EH (cell line): Measurements from ENCODE around the gene CAMTA1.
A peak's percentile ranks its signal among the peaks of the same experiment; 100 is the strongest.
"Not testable (repeated sequence)": the region's sequence is repeated elsewhere in the genome, so short reads cannot be mapped to it uniquely, and the experiment has no call there.

Experiments used
- DNase-seq: peaks from one replicate; pipeline ENCODE4 v3.0.0-alpha.2; 2015; ENCODE audit warnings: low read depth

Gene CAMTA1

GRCh38 chr1:7409278-7409677, 624.0 kb downstream of the CAMTA1 start:
- DNase-seq, result no peak

- DNase-seq, result no peak
These were observed 624.9 kb downstream of the CAMTA1 start for GRCh38 chr1:7410156-7410555.

DNA sequence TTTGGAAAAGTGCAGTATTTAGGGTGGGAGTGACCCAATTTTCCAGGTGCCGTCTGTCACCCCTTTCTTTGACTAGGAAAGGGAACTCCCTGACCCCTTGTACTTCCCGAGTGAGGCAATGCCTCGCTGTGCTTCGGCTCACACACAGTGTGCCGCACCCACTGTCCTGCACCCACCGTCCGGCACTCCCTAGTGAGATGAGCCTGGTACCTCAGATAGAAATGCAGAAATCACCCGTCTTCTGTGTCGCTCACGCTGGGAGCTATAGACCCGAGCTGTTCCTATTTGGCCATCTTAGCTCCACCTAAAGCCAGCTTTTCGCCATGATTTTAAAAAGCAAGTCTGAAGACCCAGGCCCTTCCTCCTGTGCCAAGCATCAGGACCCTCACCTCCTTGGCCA, 632.4 kb downstream of the CAMTA1 start:
- DNase-seq, result not testable (repeated sequence)

DNA sequence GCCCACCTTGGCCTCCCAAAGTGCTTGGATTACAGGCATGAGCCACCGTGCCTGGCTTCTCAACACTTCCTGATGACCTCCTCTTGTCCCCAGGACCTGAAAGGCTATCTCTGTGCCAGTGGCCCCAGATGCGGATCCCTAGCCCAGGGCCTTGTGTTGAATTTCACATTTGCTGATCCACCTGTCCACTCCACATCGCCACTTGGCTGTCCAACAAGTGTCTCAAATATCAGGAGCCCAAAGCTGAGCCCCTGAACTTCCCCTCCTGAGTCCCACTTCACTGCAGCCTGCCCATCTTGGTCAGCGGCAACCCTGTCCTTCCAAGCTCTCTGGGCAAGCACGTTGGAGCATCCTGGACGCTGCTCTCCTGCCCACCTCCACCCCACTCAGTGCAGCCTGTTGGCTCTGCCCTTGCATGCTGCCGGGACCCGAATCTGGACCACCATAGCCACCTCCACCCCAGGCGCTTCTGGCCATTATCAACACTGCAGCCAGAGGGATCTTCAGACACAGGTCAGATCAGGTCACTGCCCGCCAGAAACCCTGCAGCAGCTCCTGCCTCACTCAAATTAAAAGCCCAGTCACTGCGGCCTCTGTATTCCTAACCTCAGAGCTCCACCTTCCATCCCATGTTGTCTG, 633.3 kb downstream of the CAMTA1 start:
- no peak for DNase-seq

DNA sequence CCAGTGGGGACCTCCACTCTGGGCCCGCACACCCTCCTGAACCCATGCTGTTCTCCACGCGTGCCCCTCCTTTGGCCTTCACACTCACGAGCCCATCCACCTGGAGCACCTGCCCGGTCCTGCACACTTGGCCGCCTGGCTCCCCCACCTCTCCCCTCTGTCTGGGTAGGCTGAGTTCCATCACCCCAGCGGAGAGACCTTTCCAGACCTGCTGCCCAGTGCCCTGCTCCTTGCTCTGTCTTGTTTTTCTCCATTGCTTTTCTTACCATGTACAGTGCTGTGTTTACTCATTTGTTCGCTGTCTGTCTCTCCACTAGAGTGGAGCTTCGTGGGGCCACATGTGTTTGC, 634.8 kb downstream of the CAMTA1 start:
- DNase-seq, result no peak

GRCh38 chr1:7420470-7421100, 635.3 kb downstream of the CAMTA1 start:
- no peak for DNase-seq

DNA sequence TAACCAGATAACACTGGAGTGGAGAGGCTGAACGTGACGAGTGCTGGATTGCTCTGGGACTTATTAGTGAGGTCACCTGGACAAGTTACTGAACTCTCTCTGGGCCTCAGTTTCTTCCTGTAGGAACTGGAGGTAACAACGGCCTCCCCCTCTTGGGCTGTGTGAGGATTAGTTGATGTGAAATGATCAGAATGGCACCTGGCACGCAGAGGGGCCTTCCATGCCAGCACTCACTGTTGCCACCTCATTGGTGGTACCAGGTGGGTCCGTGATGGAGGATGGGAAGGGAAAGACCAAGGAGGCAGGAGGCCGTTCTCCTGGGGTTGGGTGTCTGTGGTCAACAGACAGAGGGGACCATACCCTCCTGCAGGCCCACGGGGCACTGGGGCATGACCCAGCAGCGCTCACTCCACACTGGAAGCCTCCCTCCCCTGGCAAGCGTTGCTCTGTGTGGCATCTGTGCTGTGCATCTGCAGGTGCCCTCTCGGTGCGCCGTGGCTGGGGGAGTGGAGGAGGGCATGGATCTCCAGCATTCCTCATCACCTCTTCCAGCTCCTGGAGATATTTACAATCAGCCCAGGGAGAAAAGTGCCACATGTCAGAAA, 636.3 kb downstream of the CAMTA1 start:
- DNase-seq, result no peak

GRCh38 chr1:7422081-7422480, 636.8 kb downstream of the CAMTA1 start:
- DNase-seq, result no peak

GRCh38 chr1:7422561-7422960, 637.3 kb downstream of the CAMTA1 start:
- no peak for DNase-seq

GRCh38 chr1:7422966-7423365, 637.7 kb downstream of the CAMTA1 start:
- no peak for DNase-seq

DNA sequence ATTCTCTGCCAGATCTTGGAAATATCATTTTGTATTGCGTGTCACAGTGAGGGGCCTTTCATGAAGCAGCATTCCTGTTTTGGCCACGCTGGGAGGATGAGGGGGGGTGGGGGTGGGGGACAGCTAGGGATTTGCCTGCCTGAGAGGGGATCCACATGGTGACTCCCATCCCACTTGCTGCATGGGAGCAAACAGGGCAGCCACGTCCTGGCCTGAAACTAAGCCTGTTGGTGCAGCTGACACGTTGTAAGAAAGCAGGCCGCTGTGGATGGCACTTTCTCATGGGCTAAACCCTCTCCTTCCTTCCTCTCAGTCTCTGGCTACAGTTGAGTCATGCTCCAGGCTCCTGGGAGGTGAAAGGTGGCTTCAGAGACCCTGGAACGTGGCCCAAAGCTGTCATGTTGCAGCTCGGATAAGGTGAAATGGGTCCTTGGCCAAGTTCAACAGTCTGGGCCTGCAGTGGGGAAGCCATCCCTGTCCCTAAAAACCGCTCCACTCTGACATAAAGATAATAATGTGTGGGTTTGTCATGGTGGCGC, 639.2 kb downstream of the CAMTA1 start:
- no peak for DNase-seq

GRCh38 chr1:7425229-7425628, 640.0 kb downstream of the CAMTA1 start:
- no peak for DNase-seq

- no peak for DNase-seq
These were observed 640.5 kb downstream of the CAMTA1 start for GRCh38 chr1:7425771-7426170.

DNA sequence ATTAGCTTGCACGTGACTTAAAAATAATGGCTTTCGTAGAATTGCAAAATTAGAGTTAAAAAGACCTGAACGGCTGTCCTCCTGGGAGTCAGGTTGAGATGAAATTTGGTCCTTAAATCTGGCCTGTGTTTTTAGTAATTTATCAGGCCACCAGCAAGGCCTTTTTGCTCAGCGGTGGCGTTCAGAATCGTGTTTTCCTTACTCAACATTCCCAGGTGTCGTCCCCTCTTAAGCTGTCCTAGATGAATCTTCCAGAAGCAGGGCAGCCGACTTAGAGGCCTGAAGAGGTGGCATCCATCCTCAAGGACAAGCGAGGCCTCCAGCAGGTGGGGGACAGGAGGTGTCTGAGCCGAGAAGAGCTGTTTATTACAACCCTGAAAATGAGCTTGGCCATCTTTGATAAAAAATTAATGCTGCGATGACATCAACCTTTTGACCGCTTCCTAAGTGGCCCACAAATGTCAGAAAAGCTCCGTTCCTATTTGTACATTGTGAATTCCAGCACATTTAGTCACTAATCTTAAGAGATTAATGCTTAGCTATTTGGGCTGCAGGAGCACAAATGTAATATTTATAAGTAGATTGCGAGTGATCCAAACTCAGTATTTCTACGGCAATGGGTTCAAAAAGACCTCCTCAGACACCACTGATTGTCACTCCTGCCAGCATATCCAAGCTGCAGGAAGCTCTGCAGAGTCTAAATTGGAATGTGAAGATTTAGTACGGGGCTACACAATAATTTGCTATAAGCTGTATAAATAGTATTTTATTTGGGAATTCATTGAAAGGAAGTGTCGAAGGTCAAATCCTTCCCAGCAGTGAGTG, 641.7 kb downstream of the CAMTA1 start:
- DNase-seq, result no peak

DNA sequence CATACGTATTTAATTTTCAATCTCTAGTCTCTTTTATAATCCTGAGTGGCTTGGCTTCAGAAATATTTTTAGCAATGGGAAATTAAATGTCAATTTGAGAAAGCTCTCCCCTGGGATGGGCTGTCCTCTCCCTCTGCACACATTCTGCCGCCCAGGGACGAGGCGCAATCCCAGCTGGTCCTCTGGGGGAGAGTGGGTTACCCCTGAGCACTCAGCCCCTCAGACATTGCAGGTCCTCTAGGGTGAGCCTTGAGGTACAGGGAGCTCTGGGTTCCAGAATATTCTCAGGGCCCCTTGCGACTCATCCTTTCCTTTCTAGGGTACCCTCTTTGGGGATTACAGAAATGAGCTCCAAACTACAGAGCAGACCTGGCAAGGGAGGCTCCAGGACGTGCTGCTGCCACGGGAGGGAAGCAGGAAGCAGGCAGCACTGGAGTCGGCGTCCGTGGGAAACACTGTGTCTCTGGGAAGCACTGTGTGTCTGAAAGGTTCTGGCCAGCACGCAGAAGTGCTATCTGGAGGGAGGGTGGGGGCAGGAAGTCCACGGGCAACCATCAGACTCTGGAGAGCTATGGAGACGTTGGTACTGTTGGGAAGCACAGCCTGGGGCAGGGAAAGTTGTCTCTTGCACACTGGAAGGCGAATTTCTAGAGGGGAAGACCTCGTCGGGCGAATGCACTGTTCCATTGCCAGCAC, 642.5 kb downstream of the CAMTA1 start:
- no peak for DNase-seq

DNA sequence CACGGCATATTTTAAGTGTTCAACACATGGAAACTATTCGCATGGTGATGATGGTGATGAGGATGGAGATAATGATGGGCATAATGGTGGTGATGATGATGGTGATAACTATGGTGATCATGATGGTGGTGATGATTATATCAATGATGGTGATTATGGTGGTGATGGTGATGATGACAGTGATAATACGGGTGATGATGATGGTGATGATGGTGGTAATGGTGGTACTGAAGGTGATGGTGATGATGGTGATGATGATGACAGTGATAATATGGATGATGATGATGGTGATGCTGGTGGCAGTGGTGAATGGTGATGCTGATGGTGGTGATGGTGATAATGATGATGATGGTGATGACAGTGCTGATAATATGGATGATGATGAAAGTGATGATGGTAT, 644.0 kb downstream of the CAMTA1 start:
- DNase-seq, result no peak

DNA sequence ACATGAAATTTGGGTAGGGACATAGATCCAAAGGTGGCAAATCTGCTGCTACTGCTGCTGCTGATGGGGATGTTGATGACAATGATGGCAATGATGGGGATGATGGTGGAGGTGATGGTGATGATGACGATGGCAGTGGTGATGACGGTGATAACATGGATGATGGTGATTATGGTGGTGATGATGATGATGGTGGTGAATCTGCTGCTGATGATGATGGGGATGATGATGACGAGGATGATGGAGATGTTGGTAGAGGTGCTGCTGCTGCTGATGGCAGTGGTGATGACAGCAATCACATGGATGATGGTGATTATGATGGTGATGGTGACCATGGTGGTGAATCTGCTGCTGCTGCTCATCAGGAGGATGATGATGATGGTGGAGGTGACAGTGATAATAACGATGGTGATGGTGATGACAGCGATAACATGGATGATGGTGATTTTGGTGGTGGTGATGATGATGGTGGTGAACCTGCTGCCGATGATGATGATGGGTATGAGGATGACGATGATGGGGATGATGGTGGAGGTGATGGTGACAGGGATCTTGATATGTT, 644.9 kb downstream of the CAMTA1 start:
- DNase-seq, result no peak

DNA sequence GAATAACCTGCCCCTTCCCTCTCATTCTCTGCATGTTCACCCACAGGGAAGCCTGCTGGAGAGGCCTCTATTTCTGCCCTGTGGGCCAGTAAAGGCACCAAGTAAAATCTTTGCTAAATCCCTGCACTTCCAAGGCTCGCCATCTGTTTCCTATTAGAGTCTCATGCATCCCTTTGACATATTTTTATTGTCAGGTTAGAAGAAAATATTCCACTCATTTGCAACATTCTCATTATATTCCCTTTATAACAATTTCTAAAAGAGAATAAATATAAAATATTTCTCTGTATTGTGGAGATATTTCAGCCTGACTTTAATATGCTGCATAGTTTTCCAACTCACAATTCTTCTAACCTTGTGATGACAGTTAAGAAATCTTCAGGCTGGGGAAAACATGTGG, 645.4 kb downstream of the CAMTA1 start:
- peak; percentile 29 for DNase-seq

GRCh38 chr1:7432102-7432899, 647.0 kb downstream of the CAMTA1 start:
- DNase-seq, result no peak

GRCh38 chr1:7432900-7433380, 647.7 kb downstream of the CAMTA1 start:
- DNase-seq, result no peak

- DNase-seq, result no peak
These were observed 649.3 kb downstream of the CAMTA1 start for GRCh38 chr1:7434566-7434965.
